ENCODE data around the gene CARD9. TPM values are rescaled to one million over a fixed set of nuclear protein-coding genes. Genes with fewer than 3 reads are reported as not detected.
"Not testable (repeated sequence)": the region's sequence is repeated elsewhere in the genome, so short reads cannot be mapped to it uniquely, and the experiment has no call there.

CARD9 gene
- total RNA-seq, 1 experiment from 2014 or later, result not detected

GRCh38 chr9:136322756-136323330 is 50.6 kb downstream of the CARD9 start:
- no peak for DNase-seq (ENCODE audit: low read depth)

GRCh38 chr9:136321561-136321960 is 51.9 kb downstream of the CARD9 start:
- no peak for DNase-seq (ENCODE audit: low read depth)

GRCh38 chr9:136320972-136321371 is 52.5 kb downstream of the CARD9 start:
- not testable (repeated sequence) for DNase-seq (ENCODE audit: low read depth)

GRCh38 chr9:136319955-136320354 is 53.5 kb downstream of the CARD9 start:
- not testable (repeated sequence) for DNase-seq (ENCODE audit: low read depth)

GRCh38 chr9:136319244-136319643 is 54.2 kb downstream of the CARD9 start:
- not testable (repeated sequence) for DNase-seq (ENCODE audit: low read depth)

- no peak for DNase-seq (ENCODE audit: low read depth)
These were observed 54.7 kb downstream of the CARD9 start for GRCh38 chr9:136318776-136319241.

- DNase-seq (ENCODE audit: low read depth), result no peak
These were observed 55.2 kb downstream of the CARD9 start for GRCh38 chr9:136318111-136318775.

GRCh38 chr9:136317695-136318094 is 55.8 kb downstream of the CARD9 start:
- DNase-seq (ENCODE audit: low read depth), result no peak

- no peak for DNase-seq (ENCODE audit: low read depth)
These were observed 56.4 kb downstream of the CARD9 start for GRCh38 chr9:136316896-136317676.

GRCh38 chr9:136316271-136316751 is 57.2 kb downstream of the CARD9 start:
- DNase-seq (ENCODE audit: low read depth), result no peak

- no peak for DNase-seq (ENCODE audit: low read depth)
These were observed 58.5 kb downstream of the CARD9 start for GRCh38 chr9:136314944-136315343.

GRCh38 chr9:136314056-136314416 is 59.4 kb downstream of the CARD9 start:
- DNase-seq (ENCODE audit: low read depth), result no peak

Other genes with a start within 250 kb of the CARD9 start
- not detected in 2 replicates for gene LHX3, start 168.5 kb downstream of the CARD9 start, total RNA-seq (2014; rRNA removed; shearing (Covaris generic))
- gene QSOX2, start 127.9 kb downstream of the CARD9 start, total RNA-seq (2014; rRNA removed; shearing (Covaris generic)), result 9.1 and 9.9 TPM in 2 replicates
- gene CCDC187, start 69.6 kb downstream of the CARD9 start, total RNA-seq (2014; rRNA removed; shearing (Covaris generic)), result not detected in 2 replicates
- 6.3 and 6.6 TPM in 2 replicates for gene GPSM1, start 46.1 kb downstream of the CARD9 start, total RNA-seq (2014; rRNA removed; shearing (Covaris generic))
- gene DNLZ, start 9.9 kb downstream of the CARD9 start, total RNA-seq (2014; rRNA removed; shearing (Covaris generic)), result 15.3 and 17.1 TPM in 2 replicates
- 4.6 and 4.9 TPM in 2 replicates for gene SNAPC4, start 26.5 kb upstream of the CARD9 start, total RNA-seq (2014; rRNA removed; shearing (Covaris generic))
- gene ENTR1, start 36.9 kb upstream of the CARD9 start, total RNA-seq (2014; rRNA removed; shearing (Covaris generic)), result 20.9 and 32.3 TPM in 2 replicates
- 23.6 and 29.9 TPM in 2 replicates for gene PMPCA, start 37.0 kb upstream of the CARD9 start, total RNA-seq (2014; rRNA removed; shearing (Covaris generic))
- gene INPP5E, start 66.2 kb upstream of the CARD9 start, total RNA-seq (2014; rRNA removed; shearing (Covaris generic)), result 3.4 and 3.8 TPM in 2 replicates
- gene SEC16A, start 109.4 kb upstream of the CARD9 start, total RNA-seq (2014; rRNA removed; shearing (Covaris generic)), result 14.5 and 14.8 TPM in 2 replicates
- gene NOTCH1, start 172.4 kb upstream of the CARD9 start, total RNA-seq (2014; rRNA removed; shearing (Covaris generic)), result 1.8 and 2.0 TPM in 2 replicates